HEK293 (cell line): ENCODE measurements around the gene TFR2.
"Not testable (repeated sequence)": the region's sequence is repeated elsewhere in the genome, so short reads cannot be mapped to it uniquely, and the experiment has no call there.

Experiments
- CTCF ChIA-PET: fragments of 350-600 bp; formaldehyde crosslinking; extraction: SDS; loops from one replicate; lab custom pipeline; 2021; ENCODE audit warnings: antibody characterized with exemption; lab: Yijun Ruan, JAX
- POLR2A ChIA-PET: fragments of 300-600 bp; formaldehyde crosslinking; extraction: SDS; loops from one replicate; lab custom pipeline; 2020; ENCODE audit warnings: antibody characterized with exemption, inconsistent platforms; lab: Yijun Ruan, JAX
- H3K27ac ChIP-seq: fragments of 200-500 bp; sonication (Bioruptor generic); 2 replicates; pipeline ENCODE4 v1.5.1; 2014; ENCODE audit warnings: low read depth, low read length, control low read depth, inconsistent platforms; ENCODE audit errors: extremely low read depth
- H3K36me3 ChIP-seq, 2 experiments: fragments of 200-500 bp in 1 of 2; sonication (Bioruptor generic) in 1 of 2; 1 replicate in 1 of 2; 2 replicates in 1 of 2; pipeline ENCODE4 v1.5.1; 2014 to 2017; ENCODE audit warnings: inconsistent platforms in 2 of 2, low read length in 2 of 2; ENCODE audit not compliant: control insufficient read depth in 2 of 2, insufficient read depth in 1 of 2
- H3K4me1 ChIP-seq: fragments of 200-500 bp; sonication (Bioruptor generic); 2 replicates; pipeline ENCODE4 v1.5.1; 2014; ENCODE audit warnings: mild to moderate bottlenecking, low read length, inconsistent platforms; ENCODE audit not compliant: control insufficient read depth, insufficient read depth
- H3K4me3 ChIP-seq: 2 replicates; pipeline ENCODE4 v1.5.1; 2011; ENCODE audit warnings: low read depth, mild to moderate bottlenecking, control low read depth, low read length, moderate library complexity
- H3K9me3 ChIP-seq: fragments of 200-500 bp; sonication (Bioruptor generic); 2 replicates; pipeline ENCODE4 v1.5.1; 2014; ENCODE audit warnings: low read depth, low read length, inconsistent platforms; ENCODE audit not compliant: control insufficient read depth, insufficient read depth
- GFI1B ChIP-seq: fragments of 450-650 bp; formaldehyde crosslinking; IDR thresholded peaks from 2 replicates; pipeline ENCODE4 v1.5.1; 2016; ENCODE audit warnings: missing biosample characterization, missing genetic modification characterization
- GLI2 ChIP-seq: fragments of 450-650 bp; formaldehyde crosslinking; IDR thresholded peaks from 2 replicates; pipeline ENCODE4; 2017; ENCODE audit warnings: missing biosample characterization, missing genetic modification characterization, low read depth, borderline replicate concordance
- OSR2 ChIP-seq: fragments of 450-650 bp; formaldehyde crosslinking; IDR thresholded peaks from 2 replicates; pipeline ENCODE4 v1.5.1; 2016; ENCODE audit warnings: missing biosample characterization, missing genetic modification characterization
- PRDM1 ChIP-seq: fragments of 450-650 bp; formaldehyde crosslinking; IDR thresholded peaks from 2 replicates; pipeline ENCODE4; 2016; ENCODE audit warnings: missing biosample characterization, missing genetic modification characterization
- PRDM4 ChIP-seq: fragments of 450-650 bp; formaldehyde crosslinking; IDR thresholded peaks from 2 replicates; pipeline ENCODE4 v1.5.1; 2017; ENCODE audit warnings: missing biosample characterization, missing genetic modification characterization
- ZFP41 ChIP-seq: fragments of 450-650 bp; formaldehyde crosslinking; IDR thresholded peaks from 2 replicates; pipeline ENCODE4 v1.5.1; 2016; ENCODE audit warnings: missing biosample characterization, missing genetic modification characterization, borderline replicate concordance
- ZNF146 ChIP-seq: fragments of 450-650 bp; formaldehyde crosslinking; IDR thresholded peaks from 2 replicates; pipeline ENCODE4 v1.5.1; 2016; ENCODE audit warnings: missing biosample characterization, missing genetic modification characterization
- ZNF366 ChIP-seq: fragments of 450-650 bp; formaldehyde crosslinking; conservative IDR thresholded peaks from 2 replicates; pipeline ENCODE4 v1.5.1; 2016; ENCODE audit warnings: missing biosample characterization, missing genetic modification characterization
- ZNF404 ChIP-seq: fragments of 450-650 bp; formaldehyde crosslinking; IDR thresholded peaks from 2 replicates; pipeline ENCODE4 v1.5.1; 2017; ENCODE audit warnings: missing biosample characterization, missing genetic modification characterization
- ZNF529 ChIP-seq: fragments of 450-650 bp; formaldehyde crosslinking; IDR thresholded peaks from 2 replicates; pipeline ENCODE4 v1.5.1; 2017; ENCODE audit warnings: missing genetic modification characterization, missing biosample characterization; ENCODE audit not compliant: insufficient replicate concordance
- ZNF624 ChIP-seq: fragments of 450-650 bp; formaldehyde crosslinking; IDR thresholded peaks from 2 replicates; pipeline ENCODE4 v1.5.1; 2017; ENCODE audit warnings: missing biosample characterization, missing genetic modification characterization
- ZNF629 ChIP-seq: fragments of 450-650 bp; formaldehyde crosslinking; IDR thresholded peaks from 2 replicates; pipeline ENCODE4 v1.5.1; 2017; ENCODE audit warnings: missing biosample characterization, missing genetic modification characterization
- ZNF701 ChIP-seq: fragments of 450-650 bp; formaldehyde crosslinking; IDR thresholded peaks from 2 replicates; pipeline ENCODE4 v1.5.1; 2016; ENCODE audit warnings: missing biosample characterization, missing genetic modification characterization
- ZNF747 ChIP-seq: fragments of 450-650 bp; formaldehyde crosslinking; IDR thresholded peaks from 2 replicates; pipeline ENCODE4 v1.5.1; 2016; ENCODE audit warnings: missing biosample characterization, missing genetic modification characterization
- ZSCAN30 ChIP-seq: fragments of 450-650 bp; IDR thresholded peaks from 2 replicates; pipeline ENCODE4 v1.5.1; 2018; ENCODE audit warnings: missing biosample characterization, mild to moderate bottlenecking, missing genetic modification characterization, moderate library complexity
- TF ChIP-seq, protein P1 (sequence below): fragments of 450-650 bp; formaldehyde crosslinking; IDR thresholded peaks from 2 replicates; pipeline ENCODE4 v1.5.1; 2016; ENCODE audit warnings: missing biosample characterization, missing genetic modification characterization

Gene TFR2

GRCh38 chr7:100671353-100672327 is 30.3 kb upstream of the TFR2 start:
- CTCF ChIA-PET = interaction anchor here (1.4 kb wide), 1 partner anchor 20 kb away, joined by 3 read pairs; no protein-coding TSS in a partner anchor

DNA sequence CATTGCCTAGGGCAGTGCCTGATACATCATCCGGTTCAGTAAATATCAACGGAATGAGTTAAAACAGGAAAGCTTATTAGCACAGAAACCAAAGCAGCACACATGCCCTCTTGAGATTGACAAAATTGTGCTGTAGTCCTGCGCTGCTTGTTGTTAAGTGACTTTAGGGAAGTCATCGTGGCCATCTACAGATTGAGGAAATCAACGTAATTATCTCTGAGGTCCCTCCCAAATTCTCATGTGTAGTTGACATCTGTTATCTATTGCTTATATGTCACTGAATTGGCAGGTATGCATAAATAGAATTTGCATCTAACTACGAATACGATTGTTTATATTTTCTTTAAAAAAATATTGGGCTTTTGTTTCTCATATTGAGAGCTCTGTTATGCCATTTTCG is 28.7 kb upstream of the TFR2 start:
- POLR2A ChIA-PET = interaction anchor here (1.1 kb wide), 1 partner anchor 84 kb away, joined by 3 read pairs; the partner anchor contains the start of gene FBXO24
- CTCF ChIA-PET = interaction anchor here (0.6 to 1.2 kb wide), 3 partner anchors 105 to 215 kb away, joined by 3 to 5 read pairs (median 4); no protein-coding TSS in a partner anchor
- H3K4me3 ChIP-seq = no peak overlapping the region
- H3K36me3 ChIP-seq = no peaks in the 10 kb centered on the region; a peak in 1 of 3 replicates
- no peaks in the 10 kb centered on the region for H3K4me1 ChIP-seq
- H3K27ac ChIP-seq = no peak overlapping the region
- H3K9me3 ChIP-seq = no peaks in the 10 kb centered on the region
- no peak for TF ChIP-seq ZNF404 (tag by site-specific recombination)
- TF ChIP-seq ZNF624 (tag by site-specific recombination) = no peak

More at GRCh38 chr7:100671353-100672327, 30.3 kb upstream of the TFR2 start:
- Histone ChIP-seq H3K27ac (no peak overlapping the region), H3K9me3 (no peaks in the 10 kb centered on the region), H3K4me3 (no peak overlapping the region), H3K36me3 (peaks cover 0 to 4% of the 10 kb centered on the region in 2 experiments; a peak in 2 of 3 replicates), H3K4me1 (no peaks in the 10 kb centered on the region)
- no peak for TF ChIP-seq ZNF629
- TF ChIP-seq, protein P1, sequence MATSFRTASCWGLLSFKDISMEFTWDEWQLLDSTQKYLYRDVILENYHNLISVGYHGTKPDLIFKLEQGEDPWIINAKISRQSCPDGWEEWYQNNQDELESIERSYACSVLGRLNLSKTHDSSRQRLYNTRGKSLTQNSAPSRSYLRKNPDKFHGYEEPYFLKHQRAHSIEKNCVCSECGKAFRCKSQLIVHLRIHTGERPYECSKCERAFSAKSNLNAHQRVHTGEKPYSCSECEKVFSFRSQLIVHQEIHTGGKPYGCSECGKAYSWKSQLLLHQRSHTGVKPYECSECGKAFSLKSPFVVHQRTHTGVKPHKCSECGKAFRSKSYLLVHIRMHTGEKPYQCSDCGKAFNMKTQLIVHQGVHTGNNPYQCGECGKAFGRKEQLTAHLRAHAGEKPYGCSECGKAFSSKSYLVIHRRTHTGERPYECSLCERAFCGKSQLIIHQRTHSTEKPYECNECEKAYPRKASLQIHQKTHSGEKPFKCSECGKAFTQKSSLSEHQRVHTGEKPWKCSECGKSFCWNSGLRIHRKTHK (tag by site-specific recombination) = no peak
- TF ChIP-seq ZSCAN30 (tag by site-specific recombination) = no peak
- peak; percentile 97 for TF ChIP-seq ZNF366 (tag by site-specific recombination)
- peak; percentile 99 for TF ChIP-seq PRDM1 (tag by site-specific recombination)
- no peak for TF ChIP-seq ZFP41 (tag by site-specific recombination)
- TF ChIP-seq ZNF529 (tag by site-specific recombination) = no peak
- POLR2A ChIA-PET = interaction anchor here (0.8 kb wide), 1 partner anchor 85 kb away, joined by 12 read pairs; the partner anchor contains the start of gene FBXO24

DNA sequence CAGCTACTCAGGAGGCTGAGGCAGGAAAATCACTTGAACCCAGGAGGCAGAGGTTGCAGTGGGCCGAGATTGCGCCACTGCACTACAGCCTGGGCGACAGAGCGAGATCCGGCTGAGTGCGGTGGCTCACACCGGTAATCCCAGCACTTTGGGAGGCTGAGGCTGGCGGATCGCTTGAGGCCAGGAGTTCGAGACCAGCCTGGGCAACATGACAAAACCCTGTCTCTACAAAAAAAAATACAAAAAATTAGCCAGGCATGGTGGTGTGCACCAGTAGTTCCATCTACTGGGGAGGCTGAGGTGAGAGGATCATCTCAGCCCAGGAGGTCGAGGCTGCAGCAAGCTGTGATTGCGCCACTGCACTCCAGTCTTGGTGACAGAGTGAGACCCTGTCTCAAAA is 27.8 kb upstream of the TFR2 start:
- CTCF ChIA-PET, H3K36me3 ChIP-seq, H3K4me1 ChIP-seq, POLR2A ChIA-PET, H3K27ac ChIP-seq, H3K9me3 ChIP-seq, H3K4me3 ChIP-seq: not testable (repeated sequence)

DNA sequence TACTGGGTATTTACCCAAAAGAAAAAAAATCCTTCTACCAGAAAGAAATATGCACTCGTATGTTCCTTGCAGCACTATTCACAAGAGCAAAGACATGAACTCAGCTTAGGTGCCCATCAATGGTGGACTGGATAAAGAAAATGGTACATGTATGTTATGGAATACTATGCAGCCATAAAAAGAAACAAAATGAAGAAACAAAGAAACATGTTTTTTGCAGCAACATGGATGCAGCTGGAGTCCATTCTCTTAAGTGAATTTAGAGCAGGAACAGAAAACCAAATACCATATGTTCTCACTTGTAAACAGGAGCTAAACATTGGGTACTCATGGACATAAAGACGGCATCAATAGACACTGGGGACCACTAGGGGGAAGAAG is 26.7 kb upstream of the TFR2 start:
- no peaks in the 10 kb centered on the region for H3K4me1 ChIP-seq
- TF ChIP-seq ZNF747 (tag by site-specific recombination) (no peak), ZNF701 (tag by site-specific recombination) (no peak), ZNF366 (tag by site-specific recombination) (no peak), ZNF146 (tag by site-specific recombination) (peak; percentile 67), GLI2 (tag by site-specific recombination) (no peak), GFI1B (tag by site-specific recombination) (no peak), OSR2 (tag by site-specific recombination) (no peak), PRDM4 (tag by site-specific recombination) (no peak)
- H3K27ac ChIP-seq = no peak overlapping the region
- ChIA-PET POLR2A (no interaction called here), CTCF (interaction anchor here (0.6 to 2.0 kb wide), 2 partner anchors 33 to 57 kb away, joined by 5 to 9 read pairs; no protein-coding TSS in a partner anchor)
- H3K36me3 ChIP-seq = no peaks in the 10 kb centered on the region; a peak in 1 of 3 replicates
- no peaks in the 10 kb centered on the region for H3K9me3 ChIP-seq
- H3K4me3 ChIP-seq = no peak overlapping the region
